ENCODE data around the gene COX6B1. TPM values are rescaled to one million over a fixed set of nuclear protein-coding genes. Genes with fewer than 3 reads are reported as not detected.
"Not testable (repeated sequence)": the region's sequence is repeated elsewhere in the genome, so short reads cannot be mapped to it uniquely, and the experiment has no call there.

Gene COX6B1
- polyA plus RNA-seq, 4 donors = 302 to 435 (median 348) TPM

GRCh38 chr19:35663981-35664380 is 15.9 kb downstream of the COX6B1 start:
- DNase-seq (ENCODE audit: low read depth in 4 of 4, low spot score in 2 of 4) = no peak

DNA sequence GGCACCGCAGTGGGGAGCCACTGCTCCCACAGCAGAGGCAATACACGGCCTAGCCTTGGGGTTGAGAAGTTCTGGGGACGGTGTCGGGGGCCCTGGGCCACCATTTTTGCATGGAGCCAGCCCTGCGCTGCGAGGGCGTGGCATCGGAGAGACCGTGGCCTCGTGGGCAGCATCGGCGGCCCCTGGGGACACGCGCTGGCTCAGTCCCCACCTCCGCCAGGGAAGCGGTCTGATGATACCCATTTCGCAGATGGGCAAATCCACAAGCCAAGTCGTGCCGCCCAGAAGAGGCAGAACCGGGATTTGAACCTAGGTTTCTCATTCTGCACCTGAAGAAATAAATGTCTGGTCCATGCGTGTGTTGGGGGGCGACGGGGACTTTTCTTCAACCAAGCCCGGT is 17.0 kb downstream of the COX6B1 start:
- no peak for DNase-seq (ENCODE audit: low read depth in 4 of 4, low spot score in 2 of 4)

GRCh38 chr19:35665604-35666003 is 17.5 kb downstream of the COX6B1 start:
- DNase-seq (ENCODE audit: low read depth in 4 of 4, low spot score in 2 of 4) = no peak

DNA sequence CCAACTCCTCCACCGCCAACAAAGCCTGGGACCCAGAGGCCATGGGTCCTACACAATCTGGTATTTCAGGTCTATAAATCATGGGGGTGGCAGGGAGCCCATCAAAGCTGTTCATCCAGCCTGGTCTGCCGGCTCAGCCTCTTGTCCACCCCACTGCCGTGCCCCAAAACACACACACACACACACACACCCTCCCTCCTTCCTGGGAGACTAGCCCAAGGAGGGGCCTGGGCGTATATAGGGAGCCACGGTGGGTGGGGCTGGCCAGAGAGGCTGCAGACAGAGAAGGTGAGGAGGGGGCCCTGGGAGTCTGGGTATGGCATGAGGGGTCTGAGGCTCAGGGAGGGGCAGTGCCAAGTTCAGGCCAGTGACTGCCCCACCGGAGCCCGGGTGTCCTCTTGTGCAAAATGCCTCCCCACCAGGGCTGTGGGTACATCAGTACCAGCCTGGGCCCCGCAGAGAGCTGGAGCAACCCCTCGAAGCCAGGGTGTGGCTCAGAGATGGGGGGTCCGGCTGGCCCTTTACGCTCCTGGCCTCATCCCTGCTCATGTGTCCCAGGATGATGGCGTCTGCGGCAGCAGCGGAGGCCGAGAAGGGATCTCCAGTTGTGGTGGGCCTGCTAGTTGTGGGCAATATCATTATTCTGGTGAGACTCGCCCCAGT is 18.3 kb downstream of the COX6B1 start, which contains the start of gene UPK1A:
Gene UPK1A (plus strand): TSS at position 267 of the 663 bp plus-strand sequence. CDS start 296 bp downstream, at position 563.
- DNase-seq (ENCODE audit: low read depth in 4 of 4, low spot score in 2 of 4) = no peak

DNA sequence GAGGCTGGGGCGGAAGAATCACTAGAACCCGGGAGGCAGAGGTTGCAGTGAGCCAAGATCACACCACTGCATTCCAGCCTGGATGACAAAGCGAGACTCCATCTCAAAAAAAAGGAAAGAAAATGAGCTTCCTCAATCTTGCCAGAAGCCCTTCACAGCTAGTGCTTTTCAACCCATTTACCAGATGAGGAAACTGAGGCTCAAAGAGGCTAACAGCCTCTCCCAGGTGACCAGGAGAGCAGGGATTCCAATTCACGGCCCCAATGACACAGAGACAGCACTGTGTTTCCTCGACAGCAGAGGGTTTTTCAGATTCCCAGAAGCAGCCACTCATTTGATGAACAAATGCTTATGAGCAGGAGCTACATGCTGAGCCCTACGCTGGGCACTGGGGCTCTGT is 21.4 kb downstream of the COX6B1 start:
- DNase-seq (ENCODE audit: low read depth in 4 of 4, low spot score in 2 of 4) = no peak

- DNase-seq (ENCODE audit: low read depth in 4 of 4, low spot score in 2 of 4) = no peak
Observed at GRCh38 chr19:35669974-35670373, 21.9 kb downstream of the COX6B1 start.

DNA sequence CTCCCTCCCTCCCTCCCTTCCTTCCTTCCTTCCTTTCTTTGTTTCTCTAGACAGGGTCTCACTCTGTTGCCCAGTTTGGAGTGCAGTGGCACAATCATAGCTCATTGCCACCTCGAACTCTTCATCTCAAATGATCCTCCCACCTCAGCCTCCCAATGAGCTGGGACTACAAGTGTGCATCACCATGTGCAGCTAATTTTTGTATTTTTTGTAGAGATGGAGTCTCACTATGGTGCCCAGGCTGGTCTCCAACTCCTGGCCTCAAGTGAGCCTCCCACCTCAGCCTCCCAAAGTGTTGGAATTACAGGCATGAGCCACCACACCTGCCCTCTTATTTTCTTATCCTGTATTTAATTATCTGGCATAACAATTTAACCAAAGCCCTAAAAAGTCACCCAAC is 22.6 kb downstream of the COX6B1 start:
- no peak for DNase-seq (ENCODE audit: low read depth in 4 of 4, low spot score in 2 of 4)

DNA sequence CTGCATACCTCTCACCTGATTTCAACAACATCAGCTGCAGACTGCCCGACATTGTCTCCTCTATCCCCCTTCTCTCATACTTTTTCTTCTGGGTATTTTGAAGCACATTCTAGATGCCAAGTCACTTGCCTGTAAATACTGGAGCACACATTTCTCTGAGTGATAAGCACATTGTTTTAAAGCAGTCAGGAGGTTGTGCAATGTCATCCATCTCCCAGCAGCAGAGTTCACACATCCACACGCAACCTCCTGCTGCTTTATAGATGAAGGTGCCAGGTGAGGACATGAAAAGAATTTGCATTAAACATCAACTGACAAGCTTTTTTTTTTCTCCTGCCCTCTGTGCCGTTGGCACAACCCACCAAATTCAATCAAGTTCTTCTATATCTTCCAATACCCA is 23.7 kb downstream of the COX6B1 start:
- DNase-seq (ENCODE audit: low read depth in 4 of 4, low spot score in 2 of 4) = no peak

- no peak for DNase-seq (ENCODE audit: low read depth in 4 of 4, low spot score in 2 of 4)
Observed at GRCh38 chr19:35673121-35673804, 25.1 kb downstream of the COX6B1 start.

GRCh38 chr19:35675589-35676140 is 27.5 kb downstream of the COX6B1 start:
- DNase-seq (ENCODE audit: low read depth in 4 of 4, low spot score in 2 of 4) = no peak

GRCh38 chr19:35689836-35690235 is 41.7 kb downstream of the COX6B1 start:
- DNase-seq (ENCODE audit: low read depth in 4 of 4, low spot score in 2 of 4) = no peak

DNA sequence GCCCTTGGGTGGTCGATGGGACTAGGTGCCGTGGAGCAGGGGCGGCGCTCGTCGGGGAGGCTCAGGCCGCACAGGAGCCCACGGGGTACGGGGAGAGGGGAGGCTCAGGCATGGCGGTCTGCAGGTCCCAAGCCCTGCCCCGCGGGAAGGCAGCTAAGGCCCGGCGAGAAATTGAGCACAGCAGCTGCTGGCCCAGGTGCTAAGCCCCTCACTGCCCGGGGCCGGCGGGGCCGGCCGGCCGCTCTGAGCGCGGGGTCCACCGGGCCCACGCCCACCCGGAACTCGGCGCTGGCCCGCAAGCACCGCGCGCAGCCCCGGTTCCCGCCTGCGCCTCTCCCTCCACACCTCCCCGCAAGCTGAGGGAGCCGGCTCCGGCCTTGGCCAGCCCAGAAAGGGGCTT is 43.0 kb downstream of the COX6B1 start:
- DNase-seq (ENCODE audit: low read depth in 4 of 4, low spot score in 2 of 4) = not testable (repeated sequence)

GRCh38 chr19:35692010-35692409 is 43.9 kb downstream of the COX6B1 start:
- DNase-seq (ENCODE audit: low read depth in 4 of 4, low spot score in 2 of 4) = no peak

DNA sequence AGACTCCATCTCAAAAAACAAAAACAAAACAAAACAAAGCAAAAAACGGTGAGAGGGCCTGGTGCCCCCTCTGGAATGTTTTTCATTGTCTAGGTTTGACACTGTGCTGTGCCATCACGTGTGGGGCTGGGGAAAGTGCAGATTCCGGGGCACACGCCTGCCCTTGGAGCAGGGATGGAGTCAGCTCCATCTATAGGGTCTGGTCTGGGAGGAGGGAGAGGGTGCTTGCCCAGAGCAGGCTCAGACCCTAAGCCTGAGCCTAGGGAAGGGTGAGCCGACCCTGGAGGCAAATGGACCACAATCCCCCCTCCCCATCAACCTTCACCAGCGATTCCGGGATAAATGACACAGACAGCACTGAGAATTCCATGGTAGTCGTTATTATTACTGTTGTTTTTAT is 45.3 kb downstream of the COX6B1 start:
- no peak for DNase-seq (ENCODE audit: low read depth in 4 of 4, low spot score in 2 of 4)

GRCh38 chr19:35693835-35694599 is 45.9 kb downstream of the COX6B1 start:
- peak in 3 of 4 donors; percentile 64 to 79 (median 65) for DNase-seq (ENCODE audit: low read depth in 4 of 4, low spot score in 2 of 4)

DNA sequence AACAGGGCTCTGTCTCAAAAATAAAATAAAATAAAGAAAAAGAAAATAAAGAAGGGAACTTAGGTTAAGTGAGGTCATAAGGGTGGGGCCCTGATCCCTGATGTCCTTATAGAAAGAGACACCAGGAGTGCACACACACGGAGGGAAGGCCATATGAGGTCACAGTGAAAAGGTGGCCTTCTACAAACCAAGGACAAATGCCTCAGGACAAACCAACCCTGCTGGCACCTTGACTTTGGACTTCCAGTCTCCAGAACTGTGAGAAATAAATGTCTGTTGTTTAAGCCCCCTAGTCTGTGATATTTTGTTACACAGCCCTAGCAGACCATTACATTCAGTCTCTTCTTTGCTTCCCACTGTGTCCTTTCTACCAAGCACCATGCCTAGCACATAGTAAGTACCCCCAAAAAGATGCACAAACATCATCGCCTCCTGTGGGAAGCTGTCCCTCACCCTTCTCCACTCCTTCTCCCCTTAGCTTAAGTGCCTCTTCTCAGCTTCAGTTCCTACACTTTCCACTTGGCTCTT is 47.8 kb downstream of the COX6B1 start:
- no peak for DNase-seq (ENCODE audit: low read depth in 4 of 4, low spot score in 2 of 4)

- DNase-seq (ENCODE audit: low read depth in 4 of 4, low spot score in 2 of 4) = no peak
Observed at GRCh38 chr19:35696835-35697234, 48.7 kb downstream of the COX6B1 start.

- peak; percentile 85 to 96 (median 88) for DNase-seq (ENCODE audit: low read depth in 4 of 4, low spot score in 2 of 4)
Observed at GRCh38 chr19:35702223-35703012, 54.3 kb downstream of the COX6B1 start.

GRCh38 chr19:35703343-35703742 is 55.2 kb downstream of the COX6B1 start:
- DNase-seq (ENCODE audit: low read depth in 4 of 4, low spot score in 2 of 4) = no peak

DNA sequence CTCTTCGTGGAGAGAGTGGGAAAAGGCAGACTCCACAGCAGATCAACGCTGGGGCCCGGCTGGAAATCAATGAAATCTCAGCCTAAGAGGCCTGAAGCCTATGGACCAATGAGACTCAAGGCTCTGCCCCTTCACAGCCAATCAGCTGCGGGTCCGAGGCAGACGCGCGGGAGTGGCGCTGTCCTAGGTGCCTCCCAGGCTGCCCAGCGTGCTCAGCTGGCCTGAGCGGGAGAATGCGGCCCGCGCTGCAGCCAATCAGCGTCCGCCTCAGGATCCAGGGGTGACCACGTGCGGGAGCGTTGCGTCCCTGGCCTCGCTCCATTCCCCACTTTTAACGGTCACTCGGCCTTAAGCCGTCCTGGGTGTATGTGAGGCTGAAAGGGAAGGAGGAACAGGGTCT is 56.1 kb downstream of the COX6B1 start, which contains the start of gene ZBTB32:
Gene ZBTB32 (plus strand): TSS at position 341 of the 400 bp plus-strand sequence. CDS start 10,069 bp downstream, outside the sequence.
- peak in 1 of 4 donors; percentile 39 for DNase-seq (ENCODE audit: low read depth in 4 of 4, low spot score in 2 of 4)
